ENCODE results near the gene SFTA2.
"Not testable (repeated sequence)": the region's sequence is repeated elsewhere in the genome, so short reads cannot be mapped to it uniquely, and the experiment has no call there.

DNA sequence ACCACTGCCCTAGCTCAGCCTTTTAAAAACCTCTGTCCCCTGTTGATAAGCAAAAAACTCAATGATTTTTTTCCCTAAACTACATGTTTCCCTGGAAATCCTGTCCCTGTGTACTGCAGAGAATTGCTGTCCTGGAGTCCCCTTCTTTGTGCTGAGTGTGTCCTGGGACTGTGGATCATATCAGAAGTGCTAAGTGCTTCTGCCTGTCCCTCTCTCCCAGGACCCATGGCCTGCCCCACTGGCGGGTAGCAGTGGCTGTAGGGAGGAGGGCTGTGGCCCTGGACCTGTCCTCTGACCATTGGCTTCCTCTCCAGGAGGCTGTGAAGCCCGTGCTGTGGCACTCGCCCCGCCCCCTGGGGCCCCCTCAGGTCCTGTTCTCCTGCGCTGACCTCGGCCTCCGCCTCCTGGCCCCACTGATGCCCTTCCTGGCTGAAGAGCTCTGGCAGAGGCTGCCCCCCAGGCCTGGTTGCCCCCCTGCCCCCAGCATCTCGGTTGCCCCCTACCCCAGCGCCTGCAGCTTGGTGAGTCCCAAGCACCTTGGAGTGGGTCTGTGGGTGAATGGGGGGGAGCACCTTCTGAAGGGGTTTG lies 7.8 kb downstream of the SFTA2 start:
- TF ChIP-seq CTCF (IDR thresholded peaks at IDR 0.05; ENCODE audit: control extremely low read depth in 1 of 3, insufficient read depth in 1 of 3, low read depth in 1 of 3, low read length in 3 of 3); MAFK (IDR thresholded peaks at IDR 0.05; ENCODE audit: low read depth, low read length); POLR2AphosphoS5 (IDR thresholded peaks at IDR 0.05; ENCODE audit: low read depth, low read length); PHF8 (conservative IDR thresholded peaks at IDR 0.05; ENCODE audit: low read depth, low read length); BRCA1 (IDR thresholded peaks at IDR 0.05; ENCODE audit: low read depth, low read length); TAF1 (IDR thresholded peaks at IDR 0.05; ENCODE audit: low read depth, low read length); SP2 (IDR thresholded peaks at IDR 0.05; ENCODE audit: low read length); SIN3A (conservative IDR thresholded peaks at IDR 0.05 in 1 of 2, IDR thresholded peaks at IDR 0.05 in 1 of 2; ENCODE audit: low read depth in 1 of 2, low read length in 2 of 2); POLR2A (IDR thresholded peaks at IDR 0.05; ENCODE audit: control extremely low read depth in 1 of 2, low read depth in 2 of 2, low read length in 2 of 2); RAD21 (IDR thresholded peaks at IDR 0.05 in 1 of 2, conservative IDR thresholded peaks at IDR 0.05 in 1 of 2; ENCODE audit: low read depth in 2 of 2, low read length in 2 of 2): not testable (repeated sequence)
